Brain microvascular endothelial cell (primary cell): Measurements from ENCODE around the gene ZXDC.

ENCODE experiments used
- DNase-seq: peaks from one replicate; pipeline ENCODE4 v3.0.0-alpha.2; 2020
- H3K27ac ChIP-seq: fragments of 250-450 bp; sonication (Bioruptor Pico); 2 replicates; pipeline ENCODE4 v1.5.1; 2020; ENCODE audit warnings: mild to moderate bottlenecking, moderate library complexity
- H3K27me3 ChIP-seq: fragments of 250-450 bp; sonication (Bioruptor Pico); replicated peaks from 2 replicates; pipeline ENCODE4 v1.5.1; 2020; ENCODE audit warnings: mild to moderate bottlenecking
- H3K36me3 ChIP-seq: fragments of 250-450 bp; sonication (Bioruptor Pico); replicated peaks from 2 replicates; pipeline ENCODE4 v1.5.1; 2020; ENCODE audit warnings: mild to moderate bottlenecking
- H3K4me3 ChIP-seq: 2 replicates; pipeline ENCODE4 v1.5.1; 2011; ENCODE audit warnings: low read depth, mild to moderate bottlenecking, control low read depth, low read length, moderate library complexity
- CTCF ChIP-seq: IDR thresholded peaks from 2 replicates; pipeline ENCODE4 v1.5.1; 2011; ENCODE audit warnings: low read depth, mild to moderate bottlenecking, moderate library complexity, low read length, control low read depth, inconsistent platforms; ENCODE audit errors: missing control alignments
- in situ Hi-C: cut with HindIII; loops from 2 replicates; pipeline ENCODE4 v1.10.0; 2017; ENCODE audit warnings: low sequenced_read_pairs, low pct_ligation_motif_present

Gene ZXDC

GRCh38 chr3:126402178-126402577 lies 73.5 kb downstream of the ZXDC start:
- no peaks in the 10 kb centered on the region for H3K36me3 ChIP-seq
- no peak overlapping the region for H3K27ac ChIP-seq
- no peaks in the 10 kb centered on the region for H3K27me3 ChIP-seq
- in situ Hi-C loops, result no loop called here
- no peak for DNase-seq
- no peak overlapping the region for H3K4me3 ChIP-seq
- TF ChIP-seq CTCF, result no peak

DNA sequence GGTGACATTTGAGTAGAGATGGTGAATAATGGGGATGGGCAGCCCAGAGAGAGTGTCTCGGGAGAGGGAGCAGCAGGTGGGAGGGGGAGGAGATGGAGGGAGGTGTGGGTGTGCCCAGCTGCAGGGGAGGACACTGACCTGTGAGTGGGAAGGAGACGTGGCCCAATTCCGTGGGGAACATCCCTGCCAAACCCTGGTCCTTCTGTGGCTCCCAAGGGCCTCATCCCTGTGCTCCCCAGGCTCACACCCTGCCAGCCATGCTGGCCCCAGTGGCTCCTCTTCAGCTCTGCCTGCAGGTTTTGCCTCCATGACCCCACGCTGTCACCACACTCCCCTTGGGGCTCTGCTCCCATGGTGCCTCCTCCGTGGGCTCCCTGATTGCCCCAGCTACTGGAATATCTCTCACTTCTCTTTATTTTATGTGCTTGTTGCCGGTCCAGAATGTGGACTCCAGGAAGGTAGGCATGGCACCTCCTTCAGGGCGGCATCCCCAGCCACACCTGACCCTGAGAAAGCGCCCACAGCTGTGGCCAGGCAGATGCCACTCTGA lies 74.0 kb downstream of the ZXDC start:
- no peaks in the 10 kb centered on the region for H3K36me3 ChIP-seq
- no peak overlapping the region for H3K27ac ChIP-seq
- no peak for TF ChIP-seq CTCF
- no peaks in the 10 kb centered on the region for H3K27me3 ChIP-seq
- no peak overlapping the region for H3K4me3 ChIP-seq
- no peak for DNase-seq
- in situ Hi-C loops, result no loop called here

DNA sequence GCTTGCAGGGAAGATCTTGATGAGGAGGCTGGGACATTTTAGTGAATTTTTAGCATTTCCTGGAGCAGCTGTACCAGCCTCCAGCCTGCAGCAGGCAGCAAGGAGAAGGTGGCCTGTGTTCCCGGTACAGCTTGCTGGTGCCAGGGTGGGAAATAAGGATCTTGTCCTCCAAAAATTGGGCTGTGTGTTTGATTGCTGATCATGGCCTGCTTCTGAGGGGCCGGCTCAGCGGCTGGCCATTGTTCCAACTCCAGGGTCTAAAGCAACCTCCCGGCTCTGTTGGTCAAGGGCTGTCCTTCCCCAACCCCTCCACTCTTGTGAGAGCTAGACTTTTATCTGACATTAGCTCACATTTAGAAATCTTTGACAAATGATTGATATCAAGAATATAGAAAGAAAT lies 75.9 kb downstream of the ZXDC start:
- Histone ChIP-seq H3K27me3 (peaks cover 6% of the 10 kb centered on the region), H3K27ac (no peak overlapping the region), H3K4me3 (no peak overlapping the region), H3K36me3 (no peaks in the 10 kb centered on the region)
- in situ Hi-C loops, result no loop called here
- DNase-seq, result no peak
- TF ChIP-seq CTCF, result no peak

GRCh38 chr3:126399351-126399735 lies 76.3 kb downstream of the ZXDC start:
- peaks cover 10% of the 10 kb centered on the region for H3K27me3 ChIP-seq
- TF ChIP-seq CTCF, result no peak
- in situ Hi-C loops, result no loop called here
- no peak overlapping the region for H3K4me3 ChIP-seq
- H3K36me3 ChIP-seq, result no peaks in the 10 kb centered on the region
- no peak overlapping the region for H3K27ac ChIP-seq
- no peak for DNase-seq

DNA sequence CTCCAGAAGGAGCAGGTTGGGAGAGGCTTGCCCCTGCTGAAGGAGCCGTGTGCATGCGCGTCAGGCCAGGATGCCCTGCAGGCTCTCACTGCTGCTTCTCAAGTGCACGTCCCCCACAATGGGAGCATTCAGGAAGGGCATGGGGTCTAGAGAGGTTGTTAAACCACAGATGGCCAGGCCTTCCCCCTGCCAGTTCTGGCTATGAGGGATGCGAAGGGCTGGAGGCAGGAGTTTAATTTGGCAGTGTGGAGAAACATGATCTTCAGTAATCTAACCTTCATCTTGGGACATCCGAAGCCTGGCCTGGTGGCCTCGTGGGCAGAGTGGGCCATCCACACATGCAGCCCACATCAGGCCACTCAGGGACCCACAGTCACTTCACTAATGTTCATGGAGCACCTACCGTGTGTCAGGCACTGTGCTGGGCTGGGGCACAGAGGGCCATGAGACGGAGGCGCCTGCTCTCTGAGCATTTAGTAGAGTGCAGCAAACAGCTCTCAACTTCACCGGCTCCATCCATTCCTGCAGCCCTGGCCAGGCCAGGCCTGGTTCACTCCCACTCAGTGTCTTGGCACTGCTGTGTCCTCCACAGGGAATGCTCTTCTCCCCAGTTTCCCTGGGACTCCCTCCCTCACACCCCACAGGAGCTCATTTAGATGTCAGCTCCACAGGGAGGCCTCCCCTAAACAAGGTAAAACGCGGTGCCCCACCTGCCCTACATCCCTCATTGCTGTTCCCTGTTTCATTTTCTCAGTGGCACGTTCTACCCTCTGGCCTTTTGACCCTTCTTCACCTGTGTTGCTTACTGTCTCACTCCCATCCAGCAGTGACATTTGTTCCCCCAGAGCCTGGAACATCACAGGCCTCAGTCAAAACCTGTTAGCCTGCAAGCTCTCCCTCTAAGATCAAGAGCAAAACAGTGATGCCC lies 77.0 kb downstream of the ZXDC start:
- no peak for DNase-seq
- no peak for TF ChIP-seq CTCF
- Histone ChIP-seq H3K27ac (no peak overlapping the region), H3K4me3 (no peak overlapping the region), H3K36me3 (no peaks in the 10 kb centered on the region), H3K27me3 (peaks cover 16% of the 10 kb centered on the region)
- in situ Hi-C loops, result no loop called here
